Memory B cell (primary cell): Measurements from ENCODE around the gene PRPSAP1.

Experiments used
- ATAC-seq: fragments of 150-1000 bp; cut with Tn5 transposase; 2 replicates; pipeline ENCODE4 v1.10.0; 2021; ENCODE audit warnings: low read depth, mild to moderate bottlenecking, moderate library complexity
- DNase-seq, 2 donors: peaks; one replicate each; pipeline ENCODE4 v3.0.0; 2022; ENCODE audit warnings: low spot score in 2 of 2
- H3K27ac Mint-ChIP-seq: one replicate; pipeline ENCODE4 v1.8.0; 2022; ENCODE audit warnings: mild to moderate bottlenecking, moderate library complexity, mixed read lengths
- H3K27me3 Mint-ChIP-seq: one replicate; pipeline ENCODE4 v1.8.0; 2022; ENCODE audit warnings: mixed read lengths
- H3K36me3 Mint-ChIP-seq: one replicate; pipeline ENCODE4 v1.8.0; 2022; ENCODE audit warnings: mild to moderate bottlenecking, mixed read lengths
- H3K4me1 Mint-ChIP-seq: one replicate; pipeline ENCODE4 v1.8.0; 2022; ENCODE audit warnings: mixed read lengths
- H3K4me3 Mint-ChIP-seq: one replicate; pipeline ENCODE4 v1.8.0; 2022; ENCODE audit warnings: mild to moderate bottlenecking, moderate library complexity, mixed read lengths
- H3K9me3 Mint-ChIP-seq: one replicate; pipeline ENCODE4 v1.8.0; 2022; ENCODE audit warnings: mixed read lengths

The PRPSAP1 gene

DNA sequence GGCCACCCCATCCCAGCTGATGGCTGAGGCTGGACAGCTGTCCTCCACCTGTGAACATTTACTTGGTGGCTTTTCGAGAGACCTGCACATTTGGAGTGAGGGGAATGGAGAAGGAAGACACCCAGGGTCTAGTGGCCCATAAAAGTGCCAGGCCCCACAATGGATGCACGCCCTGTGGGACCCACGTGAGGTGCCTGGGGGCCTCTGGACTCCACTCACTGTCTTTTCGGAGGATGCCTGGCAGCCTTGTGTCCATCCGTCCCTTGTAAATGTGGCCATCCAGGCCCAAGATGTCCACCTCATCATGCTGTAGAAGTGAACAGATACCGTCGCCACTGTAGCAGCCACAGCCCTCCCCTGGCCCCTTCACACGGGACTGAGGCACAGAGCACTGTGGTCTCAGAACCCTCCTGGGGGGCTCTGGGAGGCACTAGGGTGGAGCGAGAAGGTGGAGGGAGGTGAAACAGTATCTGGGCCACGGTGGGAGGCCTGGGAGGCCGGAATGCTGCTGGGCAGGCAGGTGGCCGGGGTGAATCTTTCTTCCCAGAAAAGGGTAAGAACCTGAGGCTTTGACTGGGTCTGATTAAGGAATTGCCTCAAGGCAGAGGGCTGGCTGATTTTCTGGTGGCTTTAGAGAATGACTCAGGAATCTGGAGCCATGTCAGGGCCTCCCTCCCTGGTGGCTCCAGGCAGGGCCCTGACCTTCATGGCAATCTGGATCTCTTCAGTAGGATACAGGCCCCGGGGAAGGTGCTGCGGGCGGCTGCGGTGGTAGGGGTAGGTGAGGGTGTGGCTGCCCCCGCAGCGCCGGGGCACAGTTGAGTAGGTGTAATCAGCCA is 77.0 kb downstream of the PRPSAP1 start:
- ATAC-seq (no peak), DNase-seq (no peak)
- Mint-ChIP-seq H3K9me3 (no peaks in the 10 kb centered on the region), H3K4me3 (no peak overlapping the region), H3K27me3 (no peaks in the 10 kb centered on the region), H3K4me1 (peaks cover 30% of the 10 kb centered on the region), H3K27ac (peak overlapping the region; percentile 90), H3K36me3 (no peaks in the 10 kb centered on the region)

DNA sequence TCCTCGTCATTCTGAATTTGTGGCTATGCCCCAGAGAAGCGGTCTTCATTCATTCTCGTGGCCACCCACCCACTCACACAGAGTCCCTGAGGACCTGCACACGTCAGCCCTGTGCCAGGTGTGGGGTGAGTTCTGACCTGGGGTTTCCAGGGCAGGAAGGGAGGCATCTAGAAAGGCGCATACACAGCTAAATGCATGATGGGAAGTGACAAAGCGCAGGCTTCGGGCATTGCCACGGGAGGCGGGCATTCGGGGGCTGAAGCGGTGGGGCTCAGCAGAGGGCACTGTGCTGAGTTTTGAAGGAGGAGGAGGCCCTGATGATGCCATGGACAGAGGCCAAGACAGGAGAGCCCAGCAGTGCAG is 77.7 kb downstream of the PRPSAP1 start:
- peaks cover 33% of the 10 kb centered on the region for H3K4me1 Mint-ChIP-seq

DNA sequence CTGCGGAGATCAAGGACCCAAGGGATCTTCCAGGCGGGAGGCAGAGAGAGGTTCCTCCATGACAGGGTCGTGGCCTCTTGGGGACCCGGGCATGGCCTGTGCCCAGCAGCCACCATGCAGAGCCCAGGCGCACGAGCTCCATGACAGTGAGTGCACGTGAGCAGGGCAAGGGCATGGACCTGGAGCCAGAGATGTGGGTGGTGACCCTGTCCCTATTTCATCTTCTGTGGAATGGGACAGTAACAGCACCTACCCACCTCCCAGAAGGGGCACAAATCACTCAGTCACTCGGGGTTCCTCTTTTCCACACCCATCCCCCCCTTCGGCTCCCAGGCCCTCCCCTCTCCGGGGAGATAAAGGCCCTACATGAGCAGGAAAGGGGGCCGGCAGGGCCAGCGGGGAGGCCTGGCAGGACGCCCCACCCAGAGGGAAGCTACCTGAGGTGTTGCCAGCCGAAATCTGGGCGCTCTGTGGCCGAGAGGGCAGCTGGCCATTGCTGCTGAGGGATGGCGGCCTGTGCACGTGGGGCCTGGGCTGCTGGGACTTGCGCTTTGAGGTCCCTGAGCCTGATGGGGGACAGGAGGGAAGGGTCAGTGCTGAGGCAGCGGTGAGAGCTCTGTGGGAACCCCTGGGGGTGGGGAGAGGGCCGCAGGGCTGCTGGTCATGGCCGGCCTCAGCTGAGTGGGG is 78.2 kb downstream of the PRPSAP1 start:
- H3K27ac Mint-ChIP-seq: peak overlapping the region; percentile 90
- DNase-seq (peak in 1 of 2 donors; percentile 59), ATAC-seq (no peak)
- H3K27me3 Mint-ChIP-seq: no peaks in the 10 kb centered on the region
- H3K36me3 Mint-ChIP-seq: no peaks in the 10 kb centered on the region
- H3K4me1 Mint-ChIP-seq: peaks cover 38% of the 10 kb centered on the region
- H3K4me3 Mint-ChIP-seq: peak overlapping the region; percentile 25
- no peaks in the 10 kb centered on the region for H3K9me3 Mint-ChIP-seq

More for the DNA sequence above, 77.7 kb downstream of the PRPSAP1 start:
- H3K36me3 Mint-ChIP-seq: no peaks in the 10 kb centered on the region
- H3K27ac Mint-ChIP-seq: peak overlapping the region; percentile 90
- peak in 1 of 2 donors; percentile 70 for DNase-seq
- H3K9me3 Mint-ChIP-seq: no peaks in the 10 kb centered on the region
- no peaks in the 10 kb centered on the region for H3K27me3 Mint-ChIP-seq
- peak; percentile 56 for ATAC-seq
- H3K4me3 Mint-ChIP-seq: no peak overlapping the region

DNA sequence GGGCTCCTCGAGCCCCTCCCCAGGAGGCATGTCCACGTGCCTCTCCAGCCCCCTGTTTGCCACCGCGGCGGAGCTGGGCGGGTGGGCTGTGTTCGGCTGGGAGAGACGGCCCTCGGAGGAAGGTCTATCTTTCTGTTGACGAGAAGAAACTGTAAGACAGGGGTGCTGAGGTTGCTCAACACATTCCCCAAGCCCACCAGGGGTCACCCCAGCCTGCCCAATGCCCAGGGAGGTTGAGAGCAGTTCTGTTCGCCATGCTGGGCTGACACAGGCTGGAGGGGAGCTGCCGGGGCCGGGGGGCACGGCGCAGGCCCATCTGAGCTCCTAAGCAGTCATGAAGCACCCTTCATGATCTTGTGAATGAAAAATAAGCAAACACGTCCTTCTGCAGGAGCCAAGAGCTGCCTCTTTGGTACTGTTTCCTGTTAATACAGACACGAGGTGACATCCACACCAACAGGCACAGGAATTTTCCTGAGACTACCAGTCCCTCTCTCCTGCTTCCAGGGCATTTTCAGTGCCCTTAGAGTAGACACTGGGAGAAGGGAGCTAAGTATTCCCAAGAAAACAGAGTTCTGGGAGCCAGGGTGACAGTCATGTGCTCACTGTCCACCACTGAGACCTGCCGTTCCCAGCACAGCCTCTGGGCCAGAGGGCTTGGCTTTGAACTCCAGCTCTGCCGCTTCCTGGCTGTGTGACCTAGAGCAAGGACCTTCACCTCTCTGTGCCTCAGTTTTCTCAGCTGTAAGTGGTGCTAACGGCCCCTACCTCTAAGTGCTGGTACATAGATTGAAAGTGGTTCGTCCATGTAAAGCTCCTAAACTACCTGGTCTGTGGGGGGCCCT is 79.4 kb downstream of the PRPSAP1 start:
- H3K27ac Mint-ChIP-seq: peak overlapping the region; percentile 90
- H3K4me3 Mint-ChIP-seq: peak overlapping the region; percentile 21
- ATAC-seq (no peak), DNase-seq (peak in 1 of 2 donors; percentile 28)
- no peaks in the 10 kb centered on the region for H3K9me3 Mint-ChIP-seq
- no peaks in the 10 kb centered on the region for H3K36me3 Mint-ChIP-seq
- H3K4me1 Mint-ChIP-seq: peaks cover 46% of the 10 kb centered on the region
- H3K27me3 Mint-ChIP-seq: no peaks in the 10 kb centered on the region

DNA sequence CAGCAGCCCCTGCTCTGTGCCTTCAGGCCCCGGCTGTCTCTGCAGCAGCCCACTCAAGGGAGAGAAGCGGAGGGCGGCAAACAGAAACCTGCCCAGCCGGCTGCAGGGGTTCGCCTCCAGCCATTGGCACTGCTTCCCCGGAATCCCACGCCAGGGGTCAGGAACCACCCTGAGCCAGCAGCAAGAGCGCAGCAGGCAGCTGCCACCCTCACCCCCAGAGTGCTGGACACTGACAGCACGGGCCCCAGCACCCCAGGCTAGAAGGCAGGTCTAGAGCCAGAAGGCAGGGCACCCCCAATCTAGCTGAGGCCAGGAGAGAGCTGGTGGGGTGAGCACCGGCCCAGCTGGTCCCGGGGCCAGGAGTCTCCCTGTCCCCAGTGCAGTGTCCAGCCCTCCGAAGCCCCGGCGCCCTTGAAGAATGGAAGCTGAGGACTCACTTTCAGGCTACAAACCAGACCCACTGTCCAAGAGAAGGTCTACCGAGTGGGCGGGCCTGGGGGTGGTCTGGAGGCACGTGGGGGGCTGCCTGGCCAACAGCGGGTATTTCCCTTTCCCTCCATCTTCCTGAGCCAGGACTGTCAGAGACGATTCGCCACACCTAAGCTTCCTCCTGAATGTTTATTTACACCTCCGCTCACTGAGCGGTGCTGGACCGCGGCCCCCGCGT is 80.1 kb downstream of the PRPSAP1 start:
- Mint-ChIP-seq H3K4me1 (peaks cover 52% of the 10 kb centered on the region), H3K9me3 (no peaks in the 10 kb centered on the region), H3K27me3 (no peaks in the 10 kb centered on the region), H3K36me3 (no peaks in the 10 kb centered on the region), H3K27ac (peak overlapping the region; percentile 90), H3K4me3 (peak overlapping the region; percentile 21)
- DNase-seq (peak in 1 of 2 donors; percentile 18), ATAC-seq (no peak)

DNA sequence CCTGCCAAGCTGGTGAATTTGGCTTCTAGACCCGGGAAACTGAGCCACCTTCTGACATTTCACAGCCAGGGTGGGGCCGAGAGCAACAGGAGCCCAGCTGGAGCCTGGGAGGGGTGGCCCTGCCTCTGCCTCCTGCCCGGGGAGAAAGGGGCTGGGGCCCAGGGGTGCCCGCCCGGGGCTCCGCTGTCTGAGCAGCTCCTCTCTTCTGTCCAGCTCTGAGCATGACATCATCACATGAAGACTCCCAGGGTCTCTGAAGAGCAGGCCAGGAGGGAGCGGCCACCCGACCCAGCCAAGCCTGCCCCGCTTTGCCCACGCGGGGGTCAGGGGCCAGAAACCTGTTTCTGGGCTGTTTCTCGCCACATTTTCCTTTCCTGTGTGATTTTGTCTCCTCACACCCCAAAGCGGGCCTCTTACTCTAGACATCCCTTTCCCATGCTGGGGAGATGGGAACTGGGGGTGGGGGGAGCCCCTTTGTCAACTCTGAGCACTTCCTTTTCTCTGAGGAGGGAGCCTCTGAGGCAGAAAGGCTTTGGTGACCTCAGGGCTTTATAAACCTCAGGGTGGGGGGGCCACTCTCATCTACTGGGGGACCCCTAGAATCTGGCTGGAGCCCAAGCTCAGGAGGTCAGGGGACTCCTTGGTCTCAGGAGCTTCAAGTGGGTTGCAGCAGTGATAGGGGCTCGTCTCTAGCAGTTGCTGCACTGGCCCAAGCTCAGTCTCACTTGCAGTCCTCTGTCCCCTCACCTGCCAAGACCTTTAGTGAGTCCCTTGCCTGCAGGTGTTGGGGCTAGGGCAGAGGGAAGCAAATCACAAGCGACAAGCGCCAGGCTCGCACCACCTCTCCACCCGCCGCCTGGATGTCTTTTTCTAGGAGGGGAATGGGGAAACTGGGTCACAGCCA is 80.9 kb downstream of the PRPSAP1 start:
- Mint-ChIP-seq H3K27ac (peak overlapping the region; percentile 90), H3K4me3 (peak overlapping the region; percentile 79), H3K36me3 (peaks cover 4% of the 10 kb centered on the region), H3K9me3 (no peaks in the 10 kb centered on the region), H3K27me3 (no peaks in the 10 kb centered on the region), H3K4me1 (peaks cover 56% of the 10 kb centered on the region)
- ATAC-seq: peak; percentile 4
- peak; percentile 51 to 79 for DNase-seq

DNA sequence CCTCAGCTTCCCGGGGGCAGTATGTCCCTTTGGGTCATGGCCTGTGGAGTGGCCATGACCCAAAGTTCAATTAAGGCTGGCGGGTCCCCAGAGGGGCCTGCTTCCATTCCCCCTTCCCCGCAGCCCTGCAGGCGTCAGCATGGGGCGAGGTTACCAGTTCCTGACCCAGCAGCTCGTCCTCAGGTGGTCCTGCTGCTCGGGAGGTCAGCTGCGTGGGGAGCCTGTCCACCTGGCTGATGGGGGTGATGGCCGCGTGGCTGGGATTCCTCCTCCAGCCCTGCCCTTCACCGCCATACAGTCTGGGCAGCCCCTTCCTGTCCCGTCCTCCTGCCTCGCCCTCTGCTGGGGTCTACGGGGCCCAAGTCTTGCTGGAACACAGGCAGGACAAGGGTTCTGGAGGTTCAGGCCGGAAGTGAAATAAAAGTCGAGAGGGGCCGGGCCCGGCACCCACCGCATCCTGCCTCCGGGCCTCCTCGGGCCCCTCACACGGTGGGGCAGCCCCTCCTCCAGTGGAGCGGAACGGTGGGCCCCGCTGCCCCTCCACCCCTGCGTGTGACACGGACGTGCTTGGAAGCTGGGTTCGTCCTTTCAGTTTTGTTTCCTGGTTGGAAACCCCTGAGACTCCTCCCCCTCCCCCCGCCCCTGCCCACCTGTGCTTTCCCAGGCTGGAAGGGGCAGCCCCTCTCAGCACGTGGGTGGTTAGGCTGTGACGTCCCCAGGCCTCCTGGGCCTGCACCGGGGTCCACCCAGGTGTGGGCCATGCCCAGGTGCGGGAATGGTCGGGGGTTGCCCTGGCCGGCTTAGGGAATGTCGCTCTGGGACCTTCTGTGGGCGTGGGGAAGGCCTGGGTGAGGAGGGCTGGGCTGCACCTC is 81.8 kb downstream of the PRPSAP1 start:
- no peaks in the 10 kb centered on the region for H3K27me3 Mint-ChIP-seq
- H3K36me3 Mint-ChIP-seq: peaks cover 6% of the 10 kb centered on the region
- peak overlapping the region; percentile 90 for H3K27ac Mint-ChIP-seq
- no peaks in the 10 kb centered on the region for H3K9me3 Mint-ChIP-seq
- ATAC-seq (peak; percentile 59), DNase-seq (peak; percentile 83 to 91)
- peaks cover 56% of the 10 kb centered on the region for H3K4me1 Mint-ChIP-seq
- H3K4me3 Mint-ChIP-seq: peak overlapping the region; percentile 79

DNA sequence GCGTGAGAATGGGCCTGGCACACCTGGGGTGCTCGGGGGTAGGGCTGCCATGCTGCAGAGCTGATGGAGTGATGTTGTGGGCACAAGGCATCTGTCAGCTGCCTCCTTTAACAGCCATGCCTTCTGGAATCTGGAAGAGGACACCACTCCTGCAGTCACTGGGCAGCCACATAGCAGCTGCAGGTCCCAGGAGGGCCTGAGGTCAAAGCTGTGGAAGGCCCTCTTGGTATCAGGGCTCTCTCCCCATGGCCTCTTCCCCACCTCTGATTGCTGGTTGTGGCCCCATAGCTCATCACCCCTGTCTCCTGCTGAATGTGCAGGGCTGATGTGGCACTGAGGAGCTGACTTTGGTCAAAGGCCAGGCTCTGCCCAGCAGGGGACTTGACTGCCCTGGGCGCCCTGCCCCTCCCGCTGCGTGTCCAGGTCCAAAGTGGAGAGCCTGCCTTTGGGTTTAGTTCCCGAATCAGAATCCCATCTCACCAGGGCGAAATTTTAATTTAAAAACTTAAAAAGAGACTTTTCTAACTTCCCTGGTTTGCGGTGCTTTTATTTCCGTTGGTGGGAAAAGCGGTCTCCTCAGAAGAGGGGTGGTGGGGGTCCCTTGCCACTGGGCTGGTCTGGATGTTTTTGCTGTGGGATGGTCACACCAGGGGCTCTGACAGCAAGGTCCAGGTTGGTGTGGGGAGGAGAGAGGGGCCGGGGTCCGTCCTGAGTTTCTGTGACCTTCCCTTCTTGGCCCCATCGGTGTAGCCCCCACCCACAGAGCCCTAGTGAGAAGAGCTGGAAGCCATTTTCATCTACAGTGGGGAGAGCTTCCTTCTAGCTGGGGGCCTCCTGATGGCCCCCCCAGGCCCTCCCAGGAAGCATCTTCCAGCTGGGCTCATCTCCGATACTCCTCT is 82.7 kb downstream of the PRPSAP1 start:
- DNase-seq (peak in 1 of 2 donors; percentile 49), ATAC-seq (no peak)
- no peaks in the 10 kb centered on the region for H3K9me3 Mint-ChIP-seq
- H3K27ac Mint-ChIP-seq: peak overlapping the region; percentile 90
- no peaks in the 10 kb centered on the region for H3K27me3 Mint-ChIP-seq
- H3K4me1 Mint-ChIP-seq: peaks cover 52% of the 10 kb centered on the region
- peak overlapping the region; percentile 79 for H3K4me3 Mint-ChIP-seq
- H3K36me3 Mint-ChIP-seq: peaks cover 6% of the 10 kb centered on the region

DNA sequence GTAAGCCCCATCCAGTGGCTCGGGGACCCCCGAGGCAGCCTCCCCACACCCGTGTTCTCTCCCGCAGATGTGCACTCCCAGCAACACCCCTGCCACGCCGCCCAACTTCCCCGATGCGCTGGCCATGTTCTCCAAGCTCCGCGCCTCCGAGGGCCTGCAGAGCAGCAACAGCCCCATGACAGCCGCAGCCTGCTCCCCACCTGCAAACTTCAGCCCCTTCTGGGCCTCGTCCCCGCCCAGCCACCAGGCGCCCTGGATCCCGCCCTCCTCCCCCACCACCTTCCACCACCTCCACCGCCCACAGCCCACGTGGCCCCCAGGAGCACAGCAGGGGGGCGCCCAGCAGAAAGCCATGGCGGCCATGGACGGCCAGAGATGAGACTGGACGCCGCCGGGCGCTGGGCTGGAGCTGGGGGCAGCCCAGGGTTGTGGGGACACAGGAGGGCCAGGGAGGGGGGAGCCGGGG is 83.6 kb downstream of the PRPSAP1 start:
- Mint-ChIP-seq H3K27me3 (no peaks in the 10 kb centered on the region), H3K9me3 (no peaks in the 10 kb centered on the region), H3K4me3 (peak overlapping the region; percentile 27), H3K36me3 (peaks cover 6% of the 10 kb centered on the region), H3K4me1 (peaks cover 44% of the 10 kb centered on the region), H3K27ac (peak overlapping the region; percentile 90)
- no peak for ATAC-seq
- DNase-seq: peak; percentile 49 to 57

DNA sequence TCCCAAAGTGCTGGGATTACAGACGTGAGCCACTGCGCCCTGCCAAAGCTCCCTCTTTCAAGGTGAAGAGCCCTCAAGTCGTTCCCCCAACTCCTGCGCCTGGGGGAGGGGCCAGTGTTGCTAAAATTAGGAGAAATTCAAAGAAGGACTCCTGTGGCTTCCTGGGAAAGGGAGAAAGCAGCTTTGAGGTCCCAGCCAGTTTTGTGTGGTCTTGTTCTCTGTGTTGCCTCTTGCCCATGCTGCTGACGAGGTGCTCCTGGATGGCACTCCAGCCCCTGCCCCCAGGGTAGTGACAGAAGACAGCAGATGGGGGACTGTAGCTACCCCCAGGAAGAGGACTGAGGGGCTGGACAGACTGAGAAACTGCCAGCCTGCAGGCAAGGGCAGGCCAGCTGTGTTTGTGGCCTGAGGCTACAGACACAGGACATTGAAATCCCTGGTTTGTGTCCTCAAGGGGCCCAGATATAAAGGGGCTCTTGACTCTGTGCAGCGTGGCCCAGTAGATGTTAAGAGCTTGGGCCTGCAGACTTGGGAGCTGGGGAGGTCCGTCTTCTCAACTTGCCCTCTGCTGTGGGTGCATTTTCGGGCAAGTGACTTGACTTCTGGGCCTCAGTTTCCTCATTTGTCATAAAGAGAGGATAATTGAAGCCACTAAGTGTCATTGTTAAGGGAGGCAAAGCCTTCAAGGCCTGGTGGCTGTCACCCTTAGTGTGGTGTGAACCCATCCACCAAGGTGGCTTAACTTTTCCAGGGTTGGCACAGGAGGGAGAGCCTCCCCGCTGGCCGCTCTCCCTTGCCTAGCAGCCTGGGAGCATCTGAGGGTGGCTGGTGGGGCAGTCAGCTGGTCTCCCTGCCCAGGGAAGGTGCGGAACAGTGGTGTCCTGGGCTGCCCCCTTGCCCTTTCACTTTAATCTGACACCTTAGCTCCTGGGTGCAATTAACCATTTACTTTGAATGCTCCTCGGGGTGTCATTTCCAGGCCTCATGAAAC is 84.4 kb downstream of the PRPSAP1 start:
- DNase-seq (no peak), ATAC-seq (no peak)
- peaks cover 43% of the 10 kb centered on the region for H3K4me1 Mint-ChIP-seq
- peaks cover 6% of the 10 kb centered on the region for H3K36me3 Mint-ChIP-seq
- no peaks in the 10 kb centered on the region for H3K9me3 Mint-ChIP-seq
- H3K4me3 Mint-ChIP-seq: peak overlapping the region; percentile 27
- no peaks in the 10 kb centered on the region for H3K27me3 Mint-ChIP-seq
- H3K27ac Mint-ChIP-seq: peak overlapping the region; percentile 90
